OCI-LY1 (cell line): ENCODE measurements around the gene TMEM178B.

ENCODE experiments used
- H2AFZ ChIP-seq: fragments of 200-600 bp; sonication (generic), shearing (Covaris generic); 2 replicates; pipeline ENCODE4 v1.6.0; 2014; ENCODE audit warnings: antibody characterized with exemption, mild to moderate bottlenecking, low read length
- H3F3A ChIP-seq: fragments of 200-600 bp; sonication (generic), shearing (Covaris generic); 2 replicates; pipeline ENCODE4 v1.6.0; 2014; ENCODE audit warnings: mild to moderate bottlenecking, antibody characterized with exemption, low read length, moderate library complexity; ENCODE audit not compliant: insufficient read depth
- H3K27ac ChIP-seq: fragments of 200-600 bp; sonication (generic); 2 replicates; pipeline ENCODE4 v1.5.1; 2014; ENCODE audit warnings: low read length, mixed run types, mild to moderate bottlenecking, low read depth; ENCODE audit not compliant: poor library complexity, severe bottlenecking
- H3K27me3 ChIP-seq: fragments of 200-600 bp; sonication (generic); 2 replicates; pipeline ENCODE4 v1.6.0; 2014; ENCODE audit warnings: antibody characterized with exemption, mild to moderate bottlenecking, low read length, moderate library complexity; ENCODE audit not compliant: insufficient read depth
- H3K36me3 ChIP-seq: fragments of 200-600 bp; sonication (generic); 2 replicates; pipeline ENCODE4 v1.6.1; 2014; ENCODE audit warnings: mild to moderate bottlenecking, antibody characterized with exemption, low read length, moderate library complexity, mixed read lengths; ENCODE audit not compliant: insufficient read depth
- H3K4me1 ChIP-seq: fragments of 200-600 bp; sonication (generic); 2 replicates; pipeline ENCODE4 v1.5.1; 2014; ENCODE audit warnings: mild to moderate bottlenecking, low read length, moderate library complexity; ENCODE audit not compliant: insufficient read depth, severe bottlenecking
- H3K4me2 ChIP-seq: fragments of 200-600 bp; sonication (generic), shearing (Covaris generic); 2 replicates; pipeline ENCODE4 v1.6.1; 2014; ENCODE audit warnings: low read length
- H3K4me3 ChIP-seq: fragments of 200-600 bp; sonication (generic); 2 replicates; pipeline ENCODE4 v1.5.1; 2014; ENCODE audit warnings: low read length, low read depth, mild to moderate bottlenecking, mixed read lengths; ENCODE audit not compliant: poor library complexity, severe bottlenecking
- H3K79me2 ChIP-seq: fragments of 200-600 bp; shearing (Covaris generic); 2 replicates; pipeline ENCODE4 v1.6.1; 2016; ENCODE audit warnings: mixed run types, low read length, mixed read lengths; ENCODE audit not compliant: insufficient read depth
- H3K9ac ChIP-seq: fragments of 200-600 bp; sonication (generic), shearing (Covaris generic); 2 replicates; pipeline ENCODE4 v1.6.1; 2014; ENCODE audit warnings: mild to moderate bottlenecking, low read length, mixed read lengths
- H3K9me2 ChIP-seq: fragments of 200-600 bp; sonication (generic), shearing (Covaris generic); 2 replicates; pipeline ENCODE4 v1.6.1; 2014; ENCODE audit warnings: low read depth, mild to moderate bottlenecking, low read length, mixed read lengths
- H3K9me3 ChIP-seq: fragments of 200-600 bp; shearing (Covaris generic); 2 replicates; pipeline ENCODE4 v1.6.1; 2014; ENCODE audit warnings: low read length, mixed read lengths
- H4K20me1 ChIP-seq: fragments of 200-600 bp; sonication (generic), shearing (Covaris generic); 2 replicates; pipeline ENCODE4 v1.6.0; 2016; ENCODE audit warnings: mild to moderate bottlenecking, low read length; ENCODE audit not compliant: insufficient read depth
- CTCF ChIP-seq: fragments of 200-600 bp; sonication (generic), shearing (Covaris generic); IDR thresholded peaks from 2 replicates; pipeline ENCODE4 v1.5.1; 2017; ENCODE audit warnings: mild to moderate bottlenecking, antibody characterized with exemption, low read length, moderate library complexity, mixed read lengths
- EZH2 ChIP-seq: fragments of 200-600 bp; sonication (generic), shearing (Covaris generic); IDR thresholded peaks from 2 replicates; pipeline ENCODE4 v1.8.0; 2017; ENCODE audit warnings: borderline replicate concordance, mixed run types, mild to moderate bottlenecking, antibody characterized with exemption, low read length, moderate library complexity, mixed read lengths

TMEM178B gene

GRCh38 chr7:141456298-141456697, 382.4 kb downstream of the TMEM178B start:
- Histone ChIP-seq H3K9me3 (no peaks in the 10 kb centered on the region), H3K9ac (no peak overlapping the region), H3K27ac (no peak overlapping the region), H2AFZ (no peak overlapping the region), H3K79me2 (no peaks in the 10 kb centered on the region), H4K20me1 (no peaks in the 10 kb centered on the region), H3K36me3 (no peaks in the 10 kb centered on the region), H3K4me1 (no peaks in the 10 kb centered on the region), H3K4me2 (no peak overlapping the region), H3K27me3 (no peaks in the 10 kb centered on the region), H3F3A (no peaks in the 10 kb centered on the region), H3K9me2 (no peaks in the 10 kb centered on the region), H3K4me3 (no peak overlapping the region)
- TF ChIP-seq EZH2 (no peak), CTCF (no peak)

GRCh38 chr7:141456711-141457110, 382.8 kb downstream of the TMEM178B start:
- Histone ChIP-seq H3K4me2 (no peak overlapping the region), H4K20me1 (no peaks in the 10 kb centered on the region), H3K4me1 (no peaks in the 10 kb centered on the region), H3K4me3 (no peak overlapping the region), H3K27ac (no peak overlapping the region), H3K36me3 (no peaks in the 10 kb centered on the region), H3K27me3 (no peaks in the 10 kb centered on the region), H3K9me3 (no peaks in the 10 kb centered on the region), H3K9ac (no peak overlapping the region), H3K79me2 (no peaks in the 10 kb centered on the region), H3F3A (no peaks in the 10 kb centered on the region), H2AFZ (no peak overlapping the region), H3K9me2 (no peaks in the 10 kb centered on the region)
- TF ChIP-seq CTCF, result no peak
- no peak for TF ChIP-seq EZH2

GRCh38 chr7:141460781-141461715, 387.2 kb downstream of the TMEM178B start:
- Histone ChIP-seq H3K4me1 (no peaks in the 10 kb centered on the region), H3F3A (no peaks in the 10 kb centered on the region), H3K27me3 (no peaks in the 10 kb centered on the region), H3K27ac (no peak overlapping the region), H4K20me1 (no peaks in the 10 kb centered on the region), H3K9me3 (no peaks in the 10 kb centered on the region), H3K36me3 (no peaks in the 10 kb centered on the region), H3K4me3 (no peak overlapping the region), H3K79me2 (no peaks in the 10 kb centered on the region), H3K9ac (no peak overlapping the region), H3K4me2 (no peak overlapping the region), H3K9me2 (no peaks in the 10 kb centered on the region), H2AFZ (no peak overlapping the region)
- TF ChIP-seq CTCF (no peak), EZH2 (no peak)
